ENCODE measurements around the gene AP3B1.

DNA sequence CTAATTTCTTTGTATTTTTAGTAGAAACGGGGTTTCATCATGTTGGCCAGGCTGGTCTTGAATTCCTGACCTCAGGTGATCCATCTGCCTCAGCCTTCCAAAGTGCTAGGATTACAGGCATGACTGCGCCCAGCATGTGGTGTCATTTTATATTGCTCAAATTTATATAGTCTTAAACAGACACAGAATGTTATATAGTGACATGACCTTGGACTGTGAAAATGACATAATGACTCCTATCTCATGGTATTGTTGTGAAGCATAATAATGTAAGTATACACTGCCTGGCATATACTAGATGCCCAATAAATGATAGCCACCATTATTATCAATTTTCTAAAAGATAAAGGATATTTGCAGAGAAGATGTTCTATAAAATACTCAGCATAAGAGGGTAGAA is 341.1 kb downstream of the AP3B1 start:
- TF ChIP-seq, protein P1, sequence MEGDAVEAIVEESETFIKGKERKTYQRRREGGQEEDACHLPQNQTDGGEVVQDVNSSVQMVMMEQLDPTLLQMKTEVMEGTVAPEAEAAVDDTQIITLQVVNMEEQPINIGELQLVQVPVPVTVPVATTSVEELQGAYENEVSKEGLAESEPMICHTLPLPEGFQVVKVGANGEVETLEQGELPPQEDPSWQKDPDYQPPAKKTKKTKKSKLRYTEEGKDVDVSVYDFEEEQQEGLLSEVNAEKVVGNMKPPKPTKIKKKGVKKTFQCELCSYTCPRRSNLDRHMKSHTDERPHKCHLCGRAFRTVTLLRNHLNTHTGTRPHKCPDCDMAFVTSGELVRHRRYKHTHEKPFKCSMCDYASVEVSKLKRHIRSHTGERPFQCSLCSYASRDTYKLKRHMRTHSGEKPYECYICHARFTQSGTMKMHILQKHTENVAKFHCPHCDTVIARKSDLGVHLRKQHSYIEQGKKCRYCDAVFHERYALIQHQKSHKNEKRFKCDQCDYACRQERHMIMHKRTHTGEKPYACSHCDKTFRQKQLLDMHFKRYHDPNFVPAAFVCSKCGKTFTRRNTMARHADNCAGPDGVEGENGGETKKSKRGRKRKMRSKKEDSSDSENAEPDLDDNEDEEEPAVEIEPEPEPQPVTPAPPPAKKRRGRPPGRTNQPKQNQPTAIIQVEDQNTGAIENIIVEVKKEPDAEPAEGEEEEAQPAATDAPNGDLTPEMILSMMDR (conservative IDR thresholded peaks at IDR 0.05; ENCODE audit: low read depth in 2 of 2): no peak
- TF ChIP-seq CREB1 (CRISPR knock-in tag; IDR thresholded peaks at IDR 0.05; ENCODE audit: low read depth): no peak
- no peak for TF ChIP-seq EZH2 (IDR thresholded peaks at IDR 0.05; ENCODE audit: low read depth, unreplicated experiment)
- no peak for TF ChIP-seq REST (IDR thresholded peaks at IDR 0.05; ENCODE audit: unreplicated experiment)
- no peak for TF ChIP-seq POLR2AphosphoS5 (IDR thresholded peaks at IDR 0.05; ENCODE audit: low read depth)
- TF ChIP-seq EZH2phosphoT487 (IDR thresholded peaks at IDR 0.05; ENCODE audit: unreplicated experiment): no peak
- TF ChIP-seq ZNF114 (CRISPR knock-in tag; IDR thresholded peaks at IDR 0.05): no peak
- TF ChIP-seq JUNB (IDR thresholded peaks at IDR 0.05; ENCODE audit: unreplicated experiment): no peak
- TF ChIP-seq, protein P2, sequence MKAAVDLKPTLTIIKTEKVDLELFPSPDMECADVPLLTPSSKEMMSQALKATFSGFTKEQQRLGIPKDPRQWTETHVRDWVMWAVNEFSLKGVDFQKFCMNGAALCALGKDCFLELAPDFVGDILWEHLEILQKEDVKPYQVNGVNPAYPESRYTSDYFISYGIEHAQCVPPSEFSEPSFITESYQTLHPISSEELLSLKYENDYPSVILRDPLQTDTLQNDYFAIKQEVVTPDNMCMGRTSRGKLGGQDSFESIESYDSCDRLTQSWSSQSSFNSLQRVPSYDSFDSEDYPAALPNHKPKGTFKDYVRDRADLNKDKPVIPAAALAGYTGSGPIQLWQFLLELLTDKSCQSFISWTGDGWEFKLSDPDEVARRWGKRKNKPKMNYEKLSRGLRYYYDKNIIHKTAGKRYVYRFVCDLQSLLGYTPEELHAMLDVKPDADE (IDR thresholded peaks at IDR 0.05): no peak
- TF ChIP-seq ZNF462 (CRISPR knock-in tag; IDR thresholded peaks at IDR 0.05): no peak
- no peak for TF ChIP-seq ZNF331 (CRISPR knock-in tag; IDR thresholded peaks at IDR 0.05; ENCODE audit: low read depth)
- no peak for TF ChIP-seq NANOG (IDR thresholded peaks at IDR 0.05; ENCODE audit: borderline replicate concordance)
- TF ChIP-seq STAT1 (IDR thresholded peaks at IDR 0.05; ENCODE audit: unreplicated experiment): no peak

Measured in GM23338 (cell line).